ENCODE data around the gene ZNF223. TPM values are rescaled to one million over a fixed set of nuclear protein-coding genes. Genes with fewer than 3 reads are reported as not detected.

Gene ZNF223
- total and polyA plus RNA-seq, 5 donors from 2014 or later, result 0.68 to 3.1 (median 1.4) TPM

GRCh38 chr19:44112802-44113137 is 60.9 kb downstream of the ZNF223 start:
- DNase-seq (no peak), ATAC-seq (ENCODE audit: low read depth in 2 of 2) (no peak)
- H3K9me3 ChIP-seq (ENCODE audit: control insufficient read depth in 2 of 2, low read length in 2 of 2), result peaks cover 28 to 44% of the 10 kb centered on the region in 2 experiments
- peak overlapping the region; percentile 98 for H3K4me3 ChIP-seq (ENCODE audit: low read depth, low read length)
- Mint-ChIP-seq H3K4me1 (peaks cover 13 to 36% (median 26%) of the 10 kb centered on the region in 4 donors), H3K36me3 (peaks cover 20% of the 10 kb centered on the region), H3K4me3 (peak overlapping the region; percentile 99 to 100 (median 99)), H3K9me3 (peaks cover 0 to 36% (median 16%) of the 10 kb centered on the region in 7 donors), H3K27ac (peak overlapping the region in 2 of 3 donors; percentile 94 to 97), H3K27me3 (no peaks in the 10 kb centered on the region)
- H3K36me3 ChIP-seq (ENCODE audit: control insufficient read depth, insufficient read depth, low read length), result peaks cover 8% of the 10 kb centered on the region
- H3K27ac ChIP-seq (ENCODE audit: insufficient read depth, low read length, poor library complexity, severe bottlenecking), result no peak overlapping the region
- H3K4me1 ChIP-seq (ENCODE audit: control insufficient read depth, insufficient read depth, low read length, poor library complexity, severe bottlenecking), result peaks cover 27% of the 10 kb centered on the region
- no peaks in the 10 kb centered on the region for H3K27me3 ChIP-seq (ENCODE audit: control insufficient read depth, insufficient read depth, low read length)

DNA sequence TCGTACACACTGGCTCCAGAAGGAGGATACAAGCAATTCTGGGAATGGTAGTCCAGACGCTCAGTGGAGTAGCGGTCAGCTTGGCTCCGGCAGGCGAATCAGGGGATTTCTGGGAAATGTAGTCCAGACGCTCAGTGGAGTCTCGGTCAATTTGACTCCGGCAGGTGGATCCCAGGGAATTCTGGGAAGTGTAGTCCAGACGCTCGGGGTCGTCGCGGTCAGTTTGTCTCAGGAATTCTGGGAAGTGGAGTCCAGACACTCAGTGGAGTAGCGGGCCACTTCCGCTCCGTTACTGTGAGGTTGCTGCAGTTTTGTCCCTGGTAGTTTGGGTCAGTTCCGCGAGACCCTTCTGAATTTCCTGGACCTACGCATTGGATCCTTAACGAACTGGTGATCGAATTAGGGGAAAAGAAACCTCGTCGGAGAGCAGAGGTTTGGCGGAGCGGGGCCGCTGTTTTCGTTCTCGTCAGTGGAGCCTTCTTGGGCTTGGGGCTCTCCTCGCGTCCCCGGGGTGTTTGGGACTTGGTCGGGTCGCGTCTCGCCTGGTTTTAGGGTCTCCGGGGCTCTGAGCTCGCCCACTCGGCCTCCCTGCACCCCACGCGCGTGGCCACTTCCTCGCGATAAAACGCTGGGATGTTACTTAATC is 61.4 kb downstream of the ZNF223 start, which contains the start of gene ZNF225:
Gene ZNF225 (plus strand): TSS at position 262 of the 646 bp plus-strand sequence. CDS start 2,429 bp downstream, outside the sequence.
- peak within 1 kb of the TSS; percentile 98 for H3K4me3 ChIP-seq (ENCODE audit: low read depth, low read length)
- Mint-ChIP-seq H3K27ac (peak within 1 kb of the TSS; percentile 84 to 97 (median 94)), H3K4me3 (peak within 1 kb of the TSS; percentile 99 to 100 (median 99)), H3K36me3 (peaks cover 19% of the 10 kb centered on the region), H3K27me3 (no peaks in the 10 kb centered on the region), H3K4me1 (peaks cover 13 to 36% (median 26%) of the 10 kb centered on the region in 4 donors), H3K9me3 (peaks cover 0 to 31% (median 11%) of the 10 kb centered on the region in 7 donors)
- ATAC-seq (ENCODE audit: low read depth in 2 of 2) (peak; percentile 97 to 99), DNase-seq (peak; percentile 72 to 95 (median 80))
- H3K27me3 ChIP-seq (ENCODE audit: control insufficient read depth, insufficient read depth, low read length), result no peaks in the 10 kb centered on the region
- peaks cover 27% of the 10 kb centered on the region for H3K4me1 ChIP-seq (ENCODE audit: control insufficient read depth, insufficient read depth, low read length, poor library complexity, severe bottlenecking)
- H3K36me3 ChIP-seq (ENCODE audit: control insufficient read depth, insufficient read depth, low read length), result peaks cover 11% of the 10 kb centered on the region
- H3K27ac ChIP-seq (ENCODE audit: insufficient read depth, low read length, poor library complexity, severe bottlenecking), result peak within 1 kb of the TSS; percentile 43
- H3K9me3 ChIP-seq (ENCODE audit: control insufficient read depth in 2 of 2, low read length in 2 of 2), result peaks cover 23 to 39% of the 10 kb centered on the region in 2 experiments

DNA sequence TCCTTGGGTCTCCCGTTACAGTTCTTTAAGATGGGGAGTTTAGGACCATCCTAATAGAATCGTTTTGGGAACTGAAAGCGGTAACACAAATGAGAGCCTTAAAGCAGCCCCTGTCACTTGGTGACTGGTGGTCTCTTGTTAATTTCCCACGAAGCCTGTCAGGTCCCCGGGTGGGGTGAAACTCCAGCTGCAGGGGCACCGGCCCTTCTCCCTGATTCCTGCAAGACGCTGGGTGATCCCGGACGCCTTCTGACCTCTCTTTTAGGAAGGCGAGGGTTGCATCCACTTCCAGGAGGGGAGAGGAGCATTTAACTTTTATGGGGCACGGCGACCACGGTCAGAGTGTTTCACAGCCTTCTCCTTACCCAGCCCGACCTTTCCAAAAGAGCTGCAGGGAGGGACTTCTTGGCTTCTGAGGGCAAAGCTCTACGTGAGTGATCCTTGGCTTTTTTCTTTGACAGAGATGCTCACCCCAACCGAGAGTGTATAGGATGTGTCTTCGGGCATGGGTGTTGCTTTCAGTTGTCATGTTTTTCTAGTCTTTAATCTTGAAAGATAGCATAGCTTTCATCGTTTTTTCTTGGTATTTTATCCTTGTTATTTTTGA is 62.1 kb downstream of the ZNF223 start:
- Histone ChIP-seq H3K9me3 (ENCODE audit: control insufficient read depth in 2 of 2, low read length in 2 of 2) (peaks cover 17 to 33% of the 10 kb centered on the region in 2 experiments), H3K4me1 (ENCODE audit: control insufficient read depth, insufficient read depth, low read length, poor library complexity, severe bottlenecking) (peaks cover 27% of the 10 kb centered on the region), H3K27me3 (ENCODE audit: control insufficient read depth, insufficient read depth, low read length) (no peaks in the 10 kb centered on the region), H3K27ac (ENCODE audit: insufficient read depth, low read length, poor library complexity, severe bottlenecking) (peak overlapping the region; percentile 43), H3K4me3 (ENCODE audit: low read depth, low read length) (peak overlapping the region; percentile 98), H3K36me3 (ENCODE audit: control insufficient read depth, insufficient read depth, low read length) (peaks cover 16% of the 10 kb centered on the region)
- H3K9me3 Mint-ChIP-seq, result peaks cover 0 to 28% (median 11%) of the 10 kb centered on the region in 7 donors
- DNase-seq (peak in 1 of 3 donors; percentile 20), ATAC-seq (ENCODE audit: low read depth in 2 of 2) (no peak)
- peak overlapping the region; percentile 99 to 100 (median 99) for H3K4me3 Mint-ChIP-seq
- H3K27ac Mint-ChIP-seq, result peak overlapping the region; percentile 84 to 97 (median 94)
- peaks cover 23% of the 10 kb centered on the region for H3K36me3 Mint-ChIP-seq
- no peaks in the 10 kb centered on the region for H3K27me3 Mint-ChIP-seq
- H3K4me1 Mint-ChIP-seq, result peaks cover 13 to 36% (median 26%) of the 10 kb centered on the region in 4 donors

Other genes starting within 250 kb of the ZNF223 start
- not detected for gene LYPD5, start 249.6 kb upstream of the ZNF223 start, total RNA-seq
- under 1 TPM in 1 of 4 donors, not detected in 3; 0.60 TPM for gene LYPD5, start 249.6 kb upstream of the ZNF223 start, polyA plus RNA-seq
- gene ZNF283, start 224.7 kb upstream of the ZNF223 start, total RNA-seq, result 6.0 TPM
- 1 to 10 TPM; 1.4 to 5.1 (median 3.7) TPM for gene ZNF283, start 224.7 kb upstream of the ZNF223 start, polyA plus RNA-seq
- 3.2 TPM for gene ZNF404, start 168.1 kb upstream of the ZNF223 start, total RNA-seq
- 1 to 10 TPM in 3 of 4 donors, under 1 TPM in 1; 0.63 to 3.5 (median 2.3) TPM for gene ZNF404, start 168.1 kb upstream of the ZNF223 start, polyA plus RNA-seq
- gene ZNF45, start 116.8 kb upstream of the ZNF223 start, total RNA-seq, result 14.8 TPM
- gene ZNF45, start 116.8 kb upstream of the ZNF223 start, polyA plus RNA-seq, result 10 to 100 TPM; 13.0 to 17.5 (median 15.2) TPM
- gene ZNF221, start 100.8 kb upstream of the ZNF223 start, total RNA-seq, result 0.67 TPM
- under 1 TPM in 3 of 4 donors, not detected in 1; 0.56 to 0.96 (median 0.90) TPM for gene ZNF221, start 100.8 kb upstream of the ZNF223 start, polyA plus RNA-seq
- gene ZNF155, start 67.8 kb upstream of the ZNF223 start, total RNA-seq, result 3.9 TPM
- 1 to 10 TPM; 3.4 to 4.8 (median 4.0) TPM for gene ZNF155, start 67.8 kb upstream of the ZNF223 start, polyA plus RNA-seq
- 3.1 TPM for gene ZNF230, start 49.1 kb upstream of the ZNF223 start, total RNA-seq
- gene ZNF230, start 49.1 kb upstream of the ZNF223 start, polyA plus RNA-seq, result 1 to 10 TPM; 2.6 to 5.1 (median 4.2) TPM
- gene ZNF222, start 26.7 kb upstream of the ZNF223 start, total RNA-seq, result 5.0 TPM
- 1 to 10 TPM; 1.9 to 4.9 (median 3.9) TPM for gene ZNF222, start 26.7 kb upstream of the ZNF223 start, polyA plus RNA-seq
- 2.3 TPM for gene ZNF284, start 20.1 kb downstream of the ZNF223 start, total RNA-seq
- 1 to 10 TPM in 1 of 4 donors, under 1 TPM in 3; 0.56 to 1.1 (median 0.60) TPM for gene ZNF284, start 20.1 kb downstream of the ZNF223 start, polyA plus RNA-seq
- gene ZNF224, start 42.3 kb downstream of the ZNF223 start, total RNA-seq, result 42.5 TPM
- gene ZNF224, start 42.3 kb downstream of the ZNF223 start, polyA plus RNA-seq, result 10 to 100 TPM in 3 of 4 donors, 1 to 10 TPM in 1; 9.4 to 12.8 (median 11.4) TPM
- 2.3 TPM for gene ZNF225, start 61.4 kb downstream of the ZNF223 start, total RNA-seq
- gene ZNF225, start 61.4 kb downstream of the ZNF223 start, polyA plus RNA-seq, result 1 to 10 TPM; 2.1 to 3.9 (median 3.4) TPM
- gene ZNF234, start 89.5 kb downstream of the ZNF223 start, total RNA-seq, result 4.6 TPM
- gene ZNF234, start 89.5 kb downstream of the ZNF223 start, polyA plus RNA-seq, result 1 to 10 TPM; 2.9 to 9.3 (median 5.8) TPM
- 11.5 TPM for gene ZNF226, start 113.1 kb downstream of the ZNF223 start, total RNA-seq
- 10 to 100 TPM; 26.6 to 41.3 (median 30.6) TPM for gene ZNF226, start 113.1 kb downstream of the ZNF223 start, polyA plus RNA-seq
- 21.6 TPM for gene ZNF227, start 160.5 kb downstream of the ZNF223 start, total RNA-seq
- 10 to 100 TPM; 11.4 to 18.0 (median 16.0) TPM for gene ZNF227, start 160.5 kb downstream of the ZNF223 start, polyA plus RNA-seq
- 0.12 TPM for gene ZNF233, start 207.8 kb downstream of the ZNF223 start, total RNA-seq
- gene ZNF233, start 207.8 kb downstream of the ZNF223 start, polyA plus RNA-seq, result under 1 TPM in 3 of 4 donors, not detected in 1; 0.35 to 0.64 (median 0.56) TPM

Data from CD4-positive, CD25-positive, alpha-beta regulatory T cell (primary cell).